C4-2B (cell line): ENCODE measurements around the gene PRDM15.

Source experiments
- ZFX ChIP-seq: fragments of 450-650 bp; IDR thresholded peaks from 2 replicates; pipeline ENCODE4 v1.6.1; 2017
- TF ChIP-seq, protein P1 (sequence below): fragments of 450-650 bp; conservative IDR thresholded peaks from 2 replicates; pipeline ENCODE4 v1.5.1; 2017; ENCODE audit warnings: mild to moderate bottlenecking

DNA sequence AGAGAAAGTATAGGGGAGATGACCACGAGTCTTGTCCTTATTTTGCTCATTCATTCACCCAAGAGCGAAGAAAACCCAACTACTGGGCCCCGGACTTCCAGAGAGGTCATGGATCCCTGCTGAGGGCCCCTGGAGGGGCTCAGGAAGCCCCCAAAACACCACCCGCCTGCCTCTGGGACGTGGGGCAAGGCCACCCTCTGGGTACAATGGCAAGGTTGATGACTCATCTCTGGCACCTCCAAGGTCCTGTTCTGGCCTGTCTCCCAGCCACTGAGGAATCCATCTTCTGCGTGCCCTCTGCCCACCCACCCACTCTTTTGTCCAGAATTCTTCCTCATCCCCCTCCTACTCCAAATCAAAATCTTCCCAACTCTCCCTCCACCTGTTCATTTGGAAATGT is 21.3 kb upstream of the PRDM15 start:
- TF ChIP-seq, protein P1, sequence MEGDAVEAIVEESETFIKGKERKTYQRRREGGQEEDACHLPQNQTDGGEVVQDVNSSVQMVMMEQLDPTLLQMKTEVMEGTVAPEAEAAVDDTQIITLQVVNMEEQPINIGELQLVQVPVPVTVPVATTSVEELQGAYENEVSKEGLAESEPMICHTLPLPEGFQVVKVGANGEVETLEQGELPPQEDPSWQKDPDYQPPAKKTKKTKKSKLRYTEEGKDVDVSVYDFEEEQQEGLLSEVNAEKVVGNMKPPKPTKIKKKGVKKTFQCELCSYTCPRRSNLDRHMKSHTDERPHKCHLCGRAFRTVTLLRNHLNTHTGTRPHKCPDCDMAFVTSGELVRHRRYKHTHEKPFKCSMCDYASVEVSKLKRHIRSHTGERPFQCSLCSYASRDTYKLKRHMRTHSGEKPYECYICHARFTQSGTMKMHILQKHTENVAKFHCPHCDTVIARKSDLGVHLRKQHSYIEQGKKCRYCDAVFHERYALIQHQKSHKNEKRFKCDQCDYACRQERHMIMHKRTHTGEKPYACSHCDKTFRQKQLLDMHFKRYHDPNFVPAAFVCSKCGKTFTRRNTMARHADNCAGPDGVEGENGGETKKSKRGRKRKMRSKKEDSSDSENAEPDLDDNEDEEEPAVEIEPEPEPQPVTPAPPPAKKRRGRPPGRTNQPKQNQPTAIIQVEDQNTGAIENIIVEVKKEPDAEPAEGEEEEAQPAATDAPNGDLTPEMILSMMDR = no peak
- TF ChIP-seq ZFX = no peak
